Neural cell (in vitro differentiated cells): ENCODE results near the gene JUNB. TPM values are rescaled to one million over a fixed set of nuclear protein-coding genes. Genes with fewer than 3 reads are reported as not detected.

ENCODE experiments used
- H2AFZ ChIP-seq: fragments of 200-600, 300-800 bp; sonication (generic), shearing (Covaris generic); 2 replicates; pipeline ENCODE4 v1.6.0; 2014; ENCODE audit warnings: low read depth, mild to moderate bottlenecking, antibody characterized with exemption, low read length, moderate library complexity
- H3F3A ChIP-seq: fragments of 200-600 bp; shearing (Covaris generic); 2 replicates; pipeline ENCODE4 v1.6.1; 2016; ENCODE audit warnings: mild to moderate bottlenecking, moderate library complexity, mixed read lengths, antibody characterized with exemption, low read length; ENCODE audit not compliant: insufficient read depth, poor library complexity, severe bottlenecking
- H3K27ac ChIP-seq: fragments of 200-600, 300-800 bp; sonication (generic), shearing (Covaris generic); 2 replicates; pipeline ENCODE4 v1.5.1; 2014; ENCODE audit warnings: mild to moderate bottlenecking, low read length, moderate library complexity
- H3K27me3 ChIP-seq: fragments of 300-800, 200-600 bp; sonication (generic), shearing (Covaris generic); 2 replicates; pipeline ENCODE4 v1.6.0; 2014; ENCODE audit warnings: mild to moderate bottlenecking, low read depth, low read length, moderate library complexity; ENCODE audit not compliant: insufficient read depth
- H3K36me3 ChIP-seq: fragments of 300-800, 200-600 bp; sonication (generic), shearing (Covaris generic); 2 replicates; pipeline ENCODE4 v1.5.1; 2014; ENCODE audit warnings: mild to moderate bottlenecking, antibody characterized with exemption, low read length, moderate library complexity; ENCODE audit not compliant: insufficient read depth
- H3K4me2 ChIP-seq: fragments of 300-800, 200-600 bp; sonication (generic), shearing (Covaris generic); 2 replicates; pipeline ENCODE4 v1.6.0; 2014; ENCODE audit warnings: mild to moderate bottlenecking, low read length
- H3K4me3 ChIP-seq: fragments of 300-800, 200-600 bp; sonication (generic), shearing (Covaris generic); 2 replicates; pipeline ENCODE4 v1.5.1; 2014; ENCODE audit warnings: mild to moderate bottlenecking, low read length, moderate library complexity
- H3K79me2 ChIP-seq: fragments of 200-600 bp; shearing (Covaris generic); replicated peaks from 2 replicates; pipeline ENCODE4 v1.6.0; 2014; ENCODE audit warnings: mild to moderate bottlenecking, low read length, moderate library complexity; ENCODE audit not compliant: insufficient read depth
- H3K9ac ChIP-seq: fragments of 300-800, 200-600 bp; sonication (generic), shearing (Covaris generic); 2 replicates; pipeline ENCODE4 v1.6.1; 2016; ENCODE audit warnings: mild to moderate bottlenecking, low read length, mixed read lengths
- H3K9me2 ChIP-seq: fragments of 200-600 bp; shearing (Covaris generic); 2 replicates; pipeline ENCODE4 v1.6.1; 2016; ENCODE audit warnings: mild to moderate bottlenecking, low read length, mixed read lengths; ENCODE audit not compliant: insufficient read depth
- H3K9me3 ChIP-seq: fragments of 200-600, 300-800 bp; sonication (generic), shearing (Covaris generic); 2 replicates; pipeline ENCODE4 v1.6.1; 2016; ENCODE audit warnings: mild to moderate bottlenecking, mixed run types, low read length, moderate library complexity, mixed read lengths
- H4K20me1 ChIP-seq: fragments of 200-600 bp; shearing (Covaris generic); 2 replicates; pipeline ENCODE4 v1.6.1; 2016; ENCODE audit warnings: mild to moderate bottlenecking, mixed run types; ENCODE audit not compliant: insufficient read depth
- EP300 ChIP-seq: fragments of 450-650 bp; conservative IDR thresholded peaks from 2 replicates; pipeline ENCODE4 v1.6.1; 2014; ENCODE audit warnings: antibody characterized with exemption, mild to moderate bottlenecking, moderate library complexity; ENCODE audit not compliant: poor library complexity, severe bottlenecking
- EZH2 ChIP-seq: fragments of 200-600, 300-800 bp; shearing (Covaris generic), sonication (generic); IDR thresholded peaks from 2 replicates; pipeline ENCODE4 v1.6.1; 2014; ENCODE audit warnings: antibody characterized with exemption, low read length, borderline replicate concordance, mild to moderate bottlenecking; ENCODE audit not compliant: insufficient read depth, poor library complexity, severe bottlenecking
- MXI1 ChIP-seq: fragments of 450-650 bp; conservative IDR thresholded peaks from 2 replicates; pipeline ENCODE4 v1.6.1; 2014; ENCODE audit warnings: antibody characterized with exemption, mild to moderate bottlenecking; ENCODE audit not compliant: poor library complexity, severe bottlenecking
- POLR2AphosphoS5 ChIP-seq: IDR thresholded peaks from 2 replicates; pipeline ENCODE4 v1.6.1; 2012
- RAD21 ChIP-seq: fragments of 450-650 bp; conservative IDR thresholded peaks from 2 replicates; pipeline ENCODE4 v1.6.1; 2014; ENCODE audit warnings: antibody characterized with exemption, mild to moderate bottlenecking, moderate library complexity
- SMC3 ChIP-seq: fragments of 450-650 bp; conservative IDR thresholded peaks from 2 replicates; pipeline ENCODE4 v1.6.1; 2014; ENCODE audit warnings: antibody characterized with exemption, mild to moderate bottlenecking, moderate library complexity; ENCODE audit not compliant: poor library complexity
- TAF1 ChIP-seq: IDR thresholded peaks from 2 replicates; pipeline ENCODE4 v1.6.1; 2012; ENCODE audit warnings: low read depth
- polyA plus RNA-seq: library from polyadenylated mRNA; depleted of rRNA; stranded (reverse); fragments of >200 nt; gene quantifications from 2 replicates; pipeline ENCODE4 v1.2.3, GENCODE V29; 2014
- TF ChIP-seq, protein P1 (sequence below): fragments of 450-650 bp; IDR thresholded peaks from 2 replicates; pipeline ENCODE4 v1.5.1; 2014; ENCODE audit warnings: antibody characterized with exemption, mild to moderate bottlenecking, moderate library complexity; ENCODE audit not compliant: poor library complexity, severe bottlenecking
- TF ChIP-seq, protein P2 (sequence below): IDR thresholded peaks from 2 replicates; pipeline ENCODE4 v1.6.1; 2012; ENCODE audit warnings: borderline replicate concordance

JUNB gene
- polyA plus RNA-seq, 1 donor from 2014 or later, result 18.7 TPM

DNA sequence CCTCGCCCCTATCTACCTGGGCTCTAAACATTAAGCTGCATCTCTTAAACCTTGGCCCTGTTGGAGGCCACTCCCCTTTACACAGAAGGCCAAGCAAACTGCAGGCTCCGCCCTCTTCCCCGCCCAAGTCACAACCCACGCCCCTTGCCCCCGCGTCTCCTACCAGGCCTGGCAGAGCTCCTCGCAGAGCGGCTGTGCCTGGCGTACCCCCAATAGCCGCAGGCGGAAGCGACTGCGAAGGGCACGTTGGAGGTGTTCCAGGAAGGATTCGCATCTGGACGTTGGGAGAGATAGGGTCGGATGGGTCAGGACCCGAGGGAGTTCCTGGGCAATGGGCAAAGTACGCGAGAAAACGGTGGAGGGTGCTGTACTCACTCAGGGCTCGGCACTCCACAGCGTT is 37.2 kb downstream of the JUNB start:
- Histone ChIP-seq H3K4me2 (no peak overlapping the region), H3K36me3 (no peaks in the 10 kb centered on the region), H3K4me3 (no peak overlapping the region), H2AFZ (no peak overlapping the region), H3K9me2 (no peaks in the 10 kb centered on the region), H3F3A (no peaks in the 10 kb centered on the region), H3K27ac (no peak overlapping the region), H3K79me2 (no peaks in the 10 kb centered on the region), H3K9ac (no peak overlapping the region), H3K27me3 (peaks cover 36% of the 10 kb centered on the region), H4K20me1 (no peaks in the 10 kb centered on the region), H3K9me3 (no peaks in the 10 kb centered on the region)
- TF ChIP-seq, protein P1, sequence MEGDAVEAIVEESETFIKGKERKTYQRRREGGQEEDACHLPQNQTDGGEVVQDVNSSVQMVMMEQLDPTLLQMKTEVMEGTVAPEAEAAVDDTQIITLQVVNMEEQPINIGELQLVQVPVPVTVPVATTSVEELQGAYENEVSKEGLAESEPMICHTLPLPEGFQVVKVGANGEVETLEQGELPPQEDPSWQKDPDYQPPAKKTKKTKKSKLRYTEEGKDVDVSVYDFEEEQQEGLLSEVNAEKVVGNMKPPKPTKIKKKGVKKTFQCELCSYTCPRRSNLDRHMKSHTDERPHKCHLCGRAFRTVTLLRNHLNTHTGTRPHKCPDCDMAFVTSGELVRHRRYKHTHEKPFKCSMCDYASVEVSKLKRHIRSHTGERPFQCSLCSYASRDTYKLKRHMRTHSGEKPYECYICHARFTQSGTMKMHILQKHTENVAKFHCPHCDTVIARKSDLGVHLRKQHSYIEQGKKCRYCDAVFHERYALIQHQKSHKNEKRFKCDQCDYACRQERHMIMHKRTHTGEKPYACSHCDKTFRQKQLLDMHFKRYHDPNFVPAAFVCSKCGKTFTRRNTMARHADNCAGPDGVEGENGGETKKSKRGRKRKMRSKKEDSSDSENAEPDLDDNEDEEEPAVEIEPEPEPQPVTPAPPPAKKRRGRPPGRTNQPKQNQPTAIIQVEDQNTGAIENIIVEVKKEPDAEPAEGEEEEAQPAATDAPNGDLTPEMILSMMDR, result no peak
- TF ChIP-seq TAF1 (no peak), EZH2 (no peak), RAD21 (no peak), MXI1 (no peak), POLR2AphosphoS5 (no peak), SMC3 (no peak), EP300 (no peak)
- TF ChIP-seq, protein P2, sequence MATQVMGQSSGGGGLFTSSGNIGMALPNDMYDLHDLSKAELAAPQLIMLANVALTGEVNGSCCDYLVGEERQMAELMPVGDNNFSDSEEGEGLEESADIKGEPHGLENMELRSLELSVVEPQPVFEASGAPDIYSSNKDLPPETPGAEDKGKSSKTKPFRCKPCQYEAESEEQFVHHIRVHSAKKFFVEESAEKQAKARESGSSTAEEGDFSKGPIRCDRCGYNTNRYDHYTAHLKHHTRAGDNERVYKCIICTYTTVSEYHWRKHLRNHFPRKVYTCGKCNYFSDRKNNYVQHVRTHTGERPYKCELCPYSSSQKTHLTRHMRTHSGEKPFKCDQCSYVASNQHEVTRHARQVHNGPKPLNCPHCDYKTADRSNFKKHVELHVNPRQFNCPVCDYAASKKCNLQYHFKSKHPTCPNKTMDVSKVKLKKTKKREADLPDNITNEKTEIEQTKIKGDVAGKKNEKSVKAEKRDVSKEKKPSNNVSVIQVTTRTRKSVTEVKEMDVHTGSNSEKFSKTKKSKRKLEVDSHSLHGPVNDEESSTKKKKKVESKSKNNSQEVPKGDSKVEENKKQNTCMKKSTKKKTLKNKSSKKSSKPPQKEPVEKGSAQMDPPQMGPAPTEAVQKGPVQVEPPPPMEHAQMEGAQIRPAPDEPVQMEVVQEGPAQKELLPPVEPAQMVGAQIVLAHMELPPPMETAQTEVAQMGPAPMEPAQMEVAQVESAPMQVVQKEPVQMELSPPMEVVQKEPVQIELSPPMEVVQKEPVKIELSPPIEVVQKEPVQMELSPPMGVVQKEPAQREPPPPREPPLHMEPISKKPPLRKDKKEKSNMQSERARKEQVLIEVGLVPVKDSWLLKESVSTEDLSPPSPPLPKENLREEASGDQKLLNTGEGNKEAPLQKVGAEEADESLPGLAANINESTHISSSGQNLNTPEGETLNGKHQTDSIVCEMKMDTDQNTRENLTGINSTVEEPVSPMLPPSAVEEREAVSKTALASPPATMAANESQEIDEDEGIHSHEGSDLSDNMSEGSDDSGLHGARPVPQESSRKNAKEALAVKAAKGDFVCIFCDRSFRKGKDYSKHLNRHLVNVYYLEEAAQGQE, result no peak

DNA sequence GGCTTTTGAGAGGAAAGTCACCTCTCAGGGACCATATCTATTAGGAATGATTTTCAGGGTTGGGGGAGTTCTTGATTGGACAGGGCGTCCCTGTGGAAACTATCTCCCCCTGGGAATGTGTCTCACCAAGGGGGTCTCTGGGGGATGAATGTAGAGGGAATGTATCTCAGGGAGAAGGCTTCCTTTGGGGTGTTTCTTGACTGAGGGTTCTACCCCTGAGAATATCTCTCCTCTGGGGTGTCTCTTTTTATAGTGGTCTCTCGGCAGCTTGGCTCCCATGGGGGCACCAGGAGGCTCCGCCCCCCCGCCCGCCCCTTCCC is 42.1 kb downstream of the JUNB start:
- H3K4me3 ChIP-seq, result peak overlapping the region; percentile 79
- H3K27me3 ChIP-seq, result peaks cover 56% of the 10 kb centered on the region
- no peak overlapping the region for H3K27ac ChIP-seq
- H3K9ac ChIP-seq, result peak overlapping the region; percentile 45
- no peaks in the 10 kb centered on the region for H3F3A ChIP-seq
- no peaks in the 10 kb centered on the region for H3K36me3 ChIP-seq
- no peaks in the 10 kb centered on the region for H3K9me3 ChIP-seq
- TF ChIP-seq EP300, result no peak
- no peak for TF ChIP-seq SMC3
- TF ChIP-seq, protein P1, result no peak
- no peak for TF ChIP-seq TAF1
- TF ChIP-seq POLR2AphosphoS5, result no peak
- H3K9me2 ChIP-seq, result no peaks in the 10 kb centered on the region
- H3K79me2 ChIP-seq, result peaks cover 5% of the 10 kb centered on the region
- peak overlapping the region; percentile 65 for H3K4me2 ChIP-seq
- no peak overlapping the region for H2AFZ ChIP-seq
- H4K20me1 ChIP-seq, result no peaks in the 10 kb centered on the region
